IMR-90 (cell line): ENCODE data around the gene PTPN3. TPM values are rescaled to one million over a fixed set of nuclear protein-coding genes. Genes with fewer than 3 reads are reported as not detected.

Experiments
- ATAC-seq: fragments of 200-7000 bp; cut with Tn5 transposase; 2 replicates; pipeline ENCODE4 v1.9.1; 2020; ENCODE audit warnings: low read depth, mild to moderate bottlenecking, moderate library complexity
- BruUV-seq: library from RNA; stranded (reverse); fragments of 400-500 nt; replicated peaks from 2 replicates; lab custom pipeline; 2021; lab: Mats Ljungman, UMichigan
- CTCF ChIA-PET: fragments of 300-600 bp; formaldehyde crosslinking; extraction: SDS; loops from one replicate; lab custom pipeline; 2021; ENCODE audit warnings: antibody characterized with exemption; lab: Yijun Ruan, JAX
- POLR2A ChIA-PET: fragments of 300-600 bp; sonication (Branson Sonifier 250); formaldehyde crosslinking; loops from one replicate; lab custom pipeline; 2022; ENCODE audit warnings: antibody characterized with exemption; ENCODE audit not compliant: unreplicated experiment; lab: Charles Lee
- DNase-seq: peaks from one replicate; pipeline ENCODE4 v3.0.0; 2013
- H2AFZ ChIP-seq: replicated peaks from 2 replicates; pipeline ENCODE3; 2013; ENCODE audit warnings: low read length, mild to moderate bottlenecking; ENCODE audit not compliant: poor library complexity
- H2AK5ac ChIP-seq: 2 replicates; pipeline ENCODE4 v1.6.1; 2013; ENCODE audit warnings: low read depth, low read length, inconsistent platforms
- H2AK9ac ChIP-seq: replicated peaks from 2 replicates; pipeline ENCODE3; 2013; ENCODE audit warnings: mild to moderate bottlenecking, low read depth, low read length, moderate library complexity; ENCODE audit not compliant: poor library complexity
- H2BK120ac ChIP-seq: 2 replicates; pipeline ENCODE4 v1.6.1; 2013; ENCODE audit warnings: low read depth, low read length, inconsistent platforms
- H2BK15ac ChIP-seq: 3 replicates; pipeline ENCODE4 v1.6.1; 2013; ENCODE audit warnings: low read depth, low read length, inconsistent platforms
- H2BK20ac ChIP-seq: 2 replicates; pipeline ENCODE4 v1.6.1; 2013; ENCODE audit warnings: low read depth, mild to moderate bottlenecking, inconsistent platforms, low read length, moderate library complexity
- H2BK5ac ChIP-seq: 2 replicates; pipeline ENCODE4 v1.6.1; 2013; ENCODE audit warnings: mild to moderate bottlenecking, low read depth, low read length, inconsistent platforms; ENCODE audit not compliant: poor library complexity, severe bottlenecking
- H3K14ac ChIP-seq: replicated peaks from 2 replicates; pipeline ENCODE4 v1.6.1; 2013; ENCODE audit warnings: low read depth, low read length, inconsistent platforms
- H3K18ac ChIP-seq: 2 replicates; pipeline ENCODE4 v1.6.1; 2013; ENCODE audit warnings: low read depth, low read length, control low read depth
- H3K23ac ChIP-seq: 2 replicates; pipeline ENCODE4 v1.6.1; 2013; ENCODE audit warnings: low read depth, low read length, inconsistent platforms
- H3K27ac ChIP-seq: 2 replicates; pipeline ENCODE4 v1.5.1; 2013; ENCODE audit warnings: mild to moderate bottlenecking, control low read depth, low read length; ENCODE audit not compliant: insufficient read depth
- H3K27me3 ChIP-seq: 2 replicates; pipeline ENCODE4 v1.6.1; 2013; ENCODE audit warnings: low read length; ENCODE audit not compliant: control insufficient read depth, insufficient read depth
- H3K36me3 ChIP-seq: 2 replicates; pipeline ENCODE4 v1.6.1; 2013; ENCODE audit warnings: low read length, mixed read lengths; ENCODE audit not compliant: control insufficient read depth, insufficient read depth
- H3K4ac ChIP-seq: 2 replicates; pipeline ENCODE4 v1.6.1; 2013; ENCODE audit warnings: low read depth, low read length, inconsistent platforms
- H3K4me1 ChIP-seq: 2 replicates; pipeline ENCODE4 v1.6.1; 2013; ENCODE audit warnings: low read length, mixed read lengths; ENCODE audit not compliant: control insufficient read depth, insufficient read depth
- H3K4me2 ChIP-seq: 2 replicates; pipeline ENCODE4 v1.6.1; 2013; ENCODE audit warnings: low read depth, mild to moderate bottlenecking, control low read depth, low read length, moderate library complexity
- H3K4me3 ChIP-seq: 2 replicates; pipeline ENCODE4 v1.5.1; 2013; ENCODE audit warnings: low read depth, mild to moderate bottlenecking, control low read depth, low read length, moderate library complexity; ENCODE audit not compliant: insufficient read depth
- H3K56ac ChIP-seq: 2 replicates; pipeline ENCODE4 v1.6.1; 2013; ENCODE audit warnings: low read length, inconsistent platforms; ENCODE audit not compliant: insufficient read depth; ENCODE audit errors: extremely low read depth
- H3K79me1 ChIP-seq, 2 experiments: 2 replicates each; pipeline ENCODE4 v1.6.1; 2013; ENCODE audit warnings: low read length in 2 of 2, inconsistent platforms in 1 of 2, low read depth in 1 of 2
- H3K9ac ChIP-seq: 2 replicates; pipeline ENCODE4 v1.6.1; 2013; ENCODE audit warnings: low read depth, low read length, control low read depth
- H3K9me1 ChIP-seq: 2 replicates; pipeline ENCODE4 v1.6.1; 2013; ENCODE audit warnings: low read length, inconsistent platforms; ENCODE audit not compliant: insufficient read depth
- H3K9me3 ChIP-seq: 2 replicates; pipeline ENCODE4 v1.6.1; 2013; ENCODE audit warnings: low read length; ENCODE audit not compliant: control insufficient read depth, insufficient read depth
- H4K20me1 ChIP-seq: 2 replicates; pipeline ENCODE4 v1.6.1; 2013; ENCODE audit warnings: low read length, inconsistent platforms; ENCODE audit not compliant: insufficient read depth
- H4K5ac ChIP-seq: 2 replicates; pipeline ENCODE4 v1.6.1; 2013; ENCODE audit warnings: mild to moderate bottlenecking, low read depth, low read length, control low read depth
- H4K8ac ChIP-seq, 2 experiments: 2 replicates each; pipeline ENCODE4 v1.6.1; 2013; ENCODE audit warnings: low read depth in 2 of 2, low read length in 2 of 2, control low read depth in 1 of 2, inconsistent platforms in 1 of 2
- H4K91ac ChIP-seq: 2 replicates; pipeline ENCODE4 v1.6.1; 2013; ENCODE audit warnings: low read depth, low read length, inconsistent platforms; ENCODE audit not compliant: insufficient read depth
- CTCF ChIP-seq: conservative IDR thresholded peaks from 2 replicates; pipeline ENCODE4 v1.5.1; 2012; ENCODE audit warnings: mild to moderate bottlenecking, low read depth, low read length, improper control_type of control experiment
- RAD21 ChIP-seq: IDR thresholded peaks from 2 replicates; pipeline ENCODE4 v1.6.1; 2012; ENCODE audit warnings: low read length, improper control_type of control experiment
- RCOR1 ChIP-seq: IDR thresholded peaks from 2 replicates; pipeline ENCODE4 v1.6.1; 2012; ENCODE audit warnings: mild to moderate bottlenecking, low read length, improper control_type of control experiment; ENCODE audit not compliant: insufficient replicate concordance
- SMC3 ChIP-seq: fragments of 150-350 bp; IDR thresholded peaks from 2 replicates; pipeline ENCODE4 v1.6.1; 2016; ENCODE audit warnings: low read depth, mild to moderate bottlenecking, antibody characterized with exemption, low read length, moderate library complexity
- USF2 ChIP-seq: fragments of 150-350 bp; IDR thresholded peaks from 2 replicates; pipeline ENCODE4 v1.6.1; 2017; ENCODE audit warnings: mild to moderate bottlenecking, antibody characterized with exemption, low read length, low read depth
- WGBS, 2 experiments: methylation state at CpG; one replicate each; pipeline versions ENCODE4 v1.1.5 to v1.1.7; 2013; ENCODE audit warnings: missing lambda C conversion rate in 2 of 2; ENCODE audit not compliant: insufficient read length in 1 of 2; ENCODE audit errors: extremely low coverage in 2 of 2; 5-methylcytosine and 5-hydroxymethylcytosine counted together
- dilution Hi-C: fragments of 300-500 bp; cut with HindIII; formaldehyde crosslinking; loops from one replicate; pipeline ENCODE4 v1.14.3; 2018; ENCODE audit warnings: low sequenced_read_pairs; ENCODE audit not compliant: unreplicated experiment
- in situ Hi-C: fragments of 300-500 bp; cut with MboI; formaldehyde crosslinking; loops from 3 replicates; pipeline ENCODE4 v1.14.3; 2019; ENCODE audit warnings: low sequenced_read_pairs, inconsistent platforms, mixed read lengths
- intact Hi-C: fragments of 100-400 bp; cut with micrococcal nuclease; formaldehyde crosslinking; loops from 2 replicates; pipeline ENCODE4 v1.10.0; 2022
- polyA plus RNA-seq, 3 experiments: library from polyadenylated mRNA; depleted of rRNA; stranded (reverse); fragments of >200 nt; gene quantifications; 2 replicates each; pipeline ENCODE4 v1.2.3, GENCODE V29; 2012; ENCODE audit warnings: low replicate concordance in 1 of 3
- total RNA-seq: library from RNA; depleted of rRNA; stranded (reverse); fragments of >200 nt; gene quantifications from 2 replicates; pipeline ENCODE4 v1.2.3, GENCODE V29; 2012

PTPN3 gene
- total and polyA plus RNA-seq, 2 of the 4 experiments (the other 2 are of a cell fraction), result 0.72 to 0.89 TPM

DNA sequence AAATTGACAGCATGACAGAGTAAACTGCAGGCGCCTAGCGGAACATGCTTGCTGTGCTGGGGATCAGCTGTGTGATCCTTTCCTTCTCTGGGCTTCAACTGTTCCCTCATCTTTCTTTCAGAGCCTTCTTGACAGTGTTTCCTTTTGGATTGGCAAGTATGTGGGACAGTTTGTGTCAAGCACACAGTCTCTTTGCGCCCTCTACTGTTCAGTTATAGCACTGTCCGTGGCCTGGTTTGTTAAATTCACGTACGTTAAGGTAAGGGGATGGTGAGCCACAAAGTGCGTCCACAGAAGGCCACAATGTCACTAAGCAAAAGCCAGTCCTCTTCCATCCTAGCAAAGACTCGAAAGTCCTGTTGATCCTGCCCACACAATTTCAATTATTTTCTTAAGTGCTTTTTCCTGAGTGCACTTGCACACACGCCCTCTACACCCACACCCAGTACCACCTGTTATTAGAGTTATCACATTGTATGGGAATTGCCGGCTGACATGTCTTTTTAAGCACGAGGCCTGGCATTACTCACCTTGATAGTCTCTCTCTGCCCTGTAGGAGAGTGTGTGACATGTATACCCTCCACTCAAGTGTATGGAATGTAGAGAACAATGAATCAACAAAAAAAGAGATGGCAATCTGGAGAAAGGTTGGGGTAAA is 22.5 kb upstream of the PTPN3 start:
- H3K18ac ChIP-seq, result no peak overlapping the region
- H3K56ac ChIP-seq, result no peak overlapping the region
- H2BK120ac ChIP-seq, result no peak overlapping the region
- H4K8ac ChIP-seq, result no peak overlapping the region
- H3K9me1 ChIP-seq, result no peaks in the 10 kb centered on the region
- in situ Hi-C loops (no loop called here), dilution Hi-C loops (no loop called here), intact Hi-C loops (loop anchor here (5.0 to 10.0 kb wide), 2 partner anchors 78 to 326 kb away; no protein-coding TSS in a partner anchor)
- POLR2A ChIA-PET, result no interaction called here
- TF ChIP-seq RAD21 (peak; percentile 79), USF2 (no peak), SMC3 (peak; percentile 54), RCOR1 (no peak), CTCF (peak; percentile 80)
- no peak overlapping the region for H3K4me2 ChIP-seq
- no peak overlapping the region for H3K23ac ChIP-seq
- WGBS, 2 experiments, result 0% methylated on average over 1 of the region's 11 CpGs; no CpG with 5 or more reads in 1 of the 2 experiments
- no peak overlapping the region for H2AK9ac ChIP-seq
- no peaks in the 10 kb centered on the region for H3K36me3 ChIP-seq
- CTCF ChIA-PET, result interaction anchor here (0.6 to 1.2 kb wide), 2 partner anchors 50 to 576 kb away, joined by 3 to 5 read pairs; no protein-coding TSS in a partner anchor
- H4K5ac ChIP-seq, result no peak overlapping the region
- H2BK5ac ChIP-seq, result no peak overlapping the region
- no peak overlapping the region for H2AK5ac ChIP-seq
- no peak overlapping the region for H3K4ac ChIP-seq
- H3K4me3 ChIP-seq, result no peak overlapping the region
- H2BK20ac ChIP-seq, result no peak overlapping the region
- H3K4me1 ChIP-seq, result no peaks in the 10 kb centered on the region
- H3K27ac ChIP-seq, result no peak overlapping the region
- DNase-seq (peak; percentile 66), ATAC-seq (peak; percentile 97)
- H3K14ac ChIP-seq, result no peak overlapping the region
- no peaks in the 10 kb centered on the region for H3K9me3 ChIP-seq
- H3K27me3 ChIP-seq, result peaks cover 19% of the 10 kb centered on the region
- H4K91ac ChIP-seq, result no peak overlapping the region
- H3K79me1 ChIP-seq, result no peaks in the 10 kb centered on the region
- no peak overlapping the region for H3K9ac ChIP-seq
- no peak overlapping the region for H2AFZ ChIP-seq
- H4K20me1 ChIP-seq, result no peaks in the 10 kb centered on the region
- H2BK15ac ChIP-seq, result no peak overlapping the region
- BruUV-seq, result no TSS peak
